H1 (cell line): ENCODE data around the gene AMT. TPM values are rescaled to one million over a fixed set of nuclear protein-coding genes. Genes with fewer than 3 reads are reported as not detected.

Experiments used
- CHD1 ChIP-seq: IDR thresholded peaks from 2 replicates; pipeline ENCODE4 v1.6.1; 2012; ENCODE audit warnings: low read depth, low read length, improper control_type of control experiment
- polyA plus RNA-seq, 7 experiments: library from polyadenylated mRNA; depleted of rRNA in 3 of 7; stranded (reverse) in 5 of 7; unstranded in 2 of 7; fragments of >200 nt in 5 of 7; fragments of 200-250 nt in 2 of 7; gene quantifications; 1 replicate in 5 of 7; 2 replicates in 1 of 7; 4 replicates in 1 of 7; pipeline versions ENCODE4 v1.2.1 to v1.2.3, GENCODE V29; 2011 to 2013; ENCODE audit warnings: missing spikeins in 2 of 7, mixed read lengths in 2 of 7
- total RNA-seq: library from RNA; stranded (reverse); fragmentation: NEBNext Ultra II Directional; extraction: Animal tissue kit (Norgen Biotek cat#: 25700); gene quantifications from 2 replicates; pipeline ENCODE4 v1.2.1, GENCODE V29; 2021
- TF ChIP-seq, protein P1 (sequence below), 3 experiments: IDR thresholded peaks; 1 replicate in 2 of 3; 2 replicates in 1 of 3; pipeline versions ENCODE4 v1.5.1 to v1.6.1; 2011; ENCODE audit warnings: low read length in 3 of 3, mild to moderate bottlenecking in 3 of 3, inconsistent platforms in 2 of 3, low read depth in 1 of 3, moderate library complexity in 1 of 3; ENCODE audit not compliant: insufficient read depth in 1 of 3; ENCODE audit errors: control extremely low read depth in 1 of 3

The AMT gene
- total and polyA plus RNA-seq, 2 of the 8 experiments (the other 6 are each of a cell fraction or from before 2014, with no cell fraction given): 46.5 to 92.4 TPM

DNA sequence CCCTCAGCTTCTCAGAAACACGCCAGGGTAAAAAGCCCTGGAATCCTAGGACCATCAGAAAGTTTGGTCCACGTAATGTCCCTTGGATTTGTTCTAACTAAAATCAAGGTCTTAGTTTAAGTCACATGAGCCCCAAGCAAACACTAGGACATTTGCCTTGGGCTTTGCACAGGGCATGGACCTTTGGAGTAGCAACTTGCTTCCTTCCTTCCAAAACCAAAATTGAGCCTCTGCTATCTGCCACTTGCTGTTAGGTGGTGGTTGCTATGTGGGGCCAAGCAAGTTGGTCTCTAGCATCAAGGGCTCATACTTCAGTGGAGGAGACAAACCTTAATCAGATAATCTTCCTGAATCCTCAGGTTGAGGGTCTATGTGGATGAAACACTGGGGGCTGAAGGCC lies 43.8 kb upstream of the AMT start (continued):
- TF ChIP-seq, protein P1, sequence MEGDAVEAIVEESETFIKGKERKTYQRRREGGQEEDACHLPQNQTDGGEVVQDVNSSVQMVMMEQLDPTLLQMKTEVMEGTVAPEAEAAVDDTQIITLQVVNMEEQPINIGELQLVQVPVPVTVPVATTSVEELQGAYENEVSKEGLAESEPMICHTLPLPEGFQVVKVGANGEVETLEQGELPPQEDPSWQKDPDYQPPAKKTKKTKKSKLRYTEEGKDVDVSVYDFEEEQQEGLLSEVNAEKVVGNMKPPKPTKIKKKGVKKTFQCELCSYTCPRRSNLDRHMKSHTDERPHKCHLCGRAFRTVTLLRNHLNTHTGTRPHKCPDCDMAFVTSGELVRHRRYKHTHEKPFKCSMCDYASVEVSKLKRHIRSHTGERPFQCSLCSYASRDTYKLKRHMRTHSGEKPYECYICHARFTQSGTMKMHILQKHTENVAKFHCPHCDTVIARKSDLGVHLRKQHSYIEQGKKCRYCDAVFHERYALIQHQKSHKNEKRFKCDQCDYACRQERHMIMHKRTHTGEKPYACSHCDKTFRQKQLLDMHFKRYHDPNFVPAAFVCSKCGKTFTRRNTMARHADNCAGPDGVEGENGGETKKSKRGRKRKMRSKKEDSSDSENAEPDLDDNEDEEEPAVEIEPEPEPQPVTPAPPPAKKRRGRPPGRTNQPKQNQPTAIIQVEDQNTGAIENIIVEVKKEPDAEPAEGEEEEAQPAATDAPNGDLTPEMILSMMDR (IDR thresholded peaks at IDR 0.05; ENCODE audit: control extremely low read depth in 1 of 3, insufficient read depth in 1 of 3, low read depth in 1 of 3, low read length in 3 of 3): no peak
- TF ChIP-seq CHD1: no peak
